ENCODE data around the gene KRCC1. TPM values are rescaled to one million over a fixed set of nuclear protein-coding genes. Genes with fewer than 3 reads are reported as not detected.

The KRCC1 gene
- total RNA-seq, 3 donors from 2014 or later: 37.2 to 41.5 (median 40.7) TPM

DNA sequence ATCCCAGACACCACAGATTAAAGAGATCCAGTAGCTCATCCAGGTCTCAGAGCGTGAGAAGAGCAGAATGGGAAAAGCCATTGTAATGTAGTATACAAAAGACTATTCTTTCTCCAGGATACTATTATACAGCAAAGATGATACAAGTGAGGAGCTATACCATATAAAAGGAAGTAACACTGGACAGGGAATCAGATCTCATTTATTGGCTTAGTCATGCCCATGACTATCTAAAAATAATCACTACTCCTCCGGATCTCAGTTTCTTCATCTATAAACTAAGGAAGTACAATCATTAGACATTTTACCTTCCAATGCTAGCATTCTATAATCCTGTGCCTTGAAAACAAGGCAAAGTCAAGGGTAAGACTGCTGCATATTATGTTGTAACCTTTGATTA lies 19.4 kb downstream of the KRCC1 start:
- Histone ChIP-seq H3K4me3 (no peak overlapping the region), H3K9me3 (no peaks in the 10 kb centered on the region), H3K36me3 (ENCODE audit: low read depth) (no peaks in the 10 kb centered on the region), H3K4me1 (ENCODE audit: low read depth) (no peaks in the 10 kb centered on the region)
- intact Hi-C loops (cut with DNase I, micrococcal nuclease): no loop called here
- no peak for TF ChIP-seq CTCF (IDR thresholded peaks at IDR 0.05)
- DNase-seq: no peak
- peak; percentile 43 for ATAC-seq

DNA sequence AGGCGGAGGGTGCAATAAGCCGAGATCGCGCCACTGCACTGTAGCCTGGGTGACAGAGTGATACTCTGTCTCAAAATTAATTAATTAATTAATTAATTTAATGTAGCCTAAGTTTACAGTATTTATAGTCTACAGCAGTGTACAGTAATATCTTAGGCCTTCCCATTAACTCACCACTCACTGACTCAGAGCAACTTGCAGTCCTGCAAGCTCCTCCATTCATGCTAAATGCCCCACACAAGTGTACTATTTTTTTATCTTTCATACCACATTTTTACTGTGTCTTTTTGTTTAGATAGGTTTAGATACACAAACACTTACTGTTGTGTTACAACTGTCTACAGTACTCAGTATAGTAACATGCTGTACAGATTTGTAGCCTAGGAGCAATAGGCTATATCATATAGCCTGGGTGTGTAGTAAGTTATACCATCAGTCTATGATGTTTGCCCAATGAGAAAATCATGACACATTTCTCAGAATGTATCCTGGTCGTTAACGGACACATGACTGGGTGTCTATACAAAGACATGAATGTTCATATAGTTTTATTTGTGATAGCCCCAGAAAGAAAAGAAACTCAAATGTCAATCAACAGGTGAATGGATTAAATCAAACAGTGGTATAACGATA lies 23.4 kb downstream of the KRCC1 start:
- peak; percentile 71 for ATAC-seq
- Histone ChIP-seq H3K36me3 (ENCODE audit: low read depth) (no peaks in the 10 kb centered on the region), H3K4me3 (no peak overlapping the region), H3K9me3 (no peaks in the 10 kb centered on the region), H3K4me1 (ENCODE audit: low read depth) (no peaks in the 10 kb centered on the region)
- no peak for TF ChIP-seq CTCF (IDR thresholded peaks at IDR 0.05)
- DNase-seq: no peak
- intact Hi-C loops (cut with DNase I, micrococcal nuclease): no loop called here

GRCh38 chr2:88028931-88029330 lies 26.7 kb downstream of the KRCC1 start:
- ATAC-seq (no peak), DNase-seq (no peak)
- Histone ChIP-seq H3K9me3 (no peaks in the 10 kb centered on the region), H3K36me3 (ENCODE audit: low read depth) (no peaks in the 10 kb centered on the region), H3K4me1 (ENCODE audit: low read depth) (no peaks in the 10 kb centered on the region), H3K4me3 (no peak overlapping the region)
- TF ChIP-seq CTCF (IDR thresholded peaks at IDR 0.05): no peak
- intact Hi-C loops (cut with DNase I, micrococcal nuclease): no loop called here

DNA sequence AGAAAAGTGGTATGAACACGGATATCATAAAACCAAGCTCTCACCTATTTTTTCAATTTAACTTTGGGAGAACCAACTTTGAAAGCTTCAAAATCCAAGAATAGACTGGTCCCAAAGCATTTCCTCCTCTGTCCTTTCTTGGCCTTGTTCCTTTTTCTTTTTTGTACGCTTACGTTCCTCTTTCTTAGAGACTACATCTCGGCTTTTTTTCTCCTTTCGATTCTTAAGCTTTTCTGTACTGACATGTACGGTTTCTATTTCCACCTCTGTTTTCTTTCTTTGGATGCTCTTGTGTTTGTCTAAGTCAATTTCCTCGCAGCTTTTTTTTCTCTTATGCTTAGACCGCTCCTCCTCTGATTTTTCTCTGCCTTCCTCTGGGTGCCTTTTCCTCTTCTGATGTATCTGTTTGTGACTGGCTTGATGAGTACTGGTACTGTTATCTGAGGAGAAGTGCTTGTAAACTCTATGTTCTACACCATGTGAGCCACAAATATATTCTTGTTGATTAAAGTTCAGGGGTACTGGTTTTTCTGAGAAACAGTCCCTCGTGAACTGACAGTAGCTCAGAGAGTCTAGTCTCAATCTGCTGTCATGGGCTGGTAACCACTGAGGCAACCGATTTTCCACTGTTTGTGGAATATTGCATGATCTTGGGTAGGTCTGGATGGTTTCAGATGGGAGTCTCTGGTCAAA lies 27.7 kb downstream of the KRCC1 start:
- TF ChIP-seq CTCF (IDR thresholded peaks at IDR 0.05): no peak
- no peaks in the 10 kb centered on the region for H3K36me3 ChIP-seq (ENCODE audit: low read depth)
- ATAC-seq: no peak
- no peak overlapping the region for H3K4me3 ChIP-seq
- H3K9me3 ChIP-seq: no peaks in the 10 kb centered on the region
- DNase-seq: no peak
- intact Hi-C loops (cut with DNase I, micrococcal nuclease): no loop called here
- no peaks in the 10 kb centered on the region for H3K4me1 ChIP-seq (ENCODE audit: low read depth)

DNA sequence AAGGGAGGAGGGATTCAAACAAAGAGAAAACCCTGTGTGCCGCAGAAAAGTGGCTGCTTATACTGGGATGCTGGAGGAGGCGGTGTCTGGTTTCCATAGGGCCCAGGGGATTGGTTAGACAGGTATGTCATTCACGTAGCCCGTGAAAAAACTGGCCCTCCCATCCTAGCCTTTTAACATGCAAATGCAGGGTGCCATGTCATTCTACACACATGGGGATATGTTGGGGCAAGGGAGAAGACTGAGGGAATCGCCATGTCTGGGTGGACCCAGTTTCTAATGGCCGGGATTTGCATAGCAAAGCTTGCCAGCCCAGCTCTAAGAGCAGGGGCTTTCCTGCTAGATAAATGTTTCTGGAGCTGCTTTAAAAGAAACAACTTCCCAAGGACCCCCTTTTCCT lies 31.1 kb downstream of the KRCC1 start:
- no peak for ATAC-seq
- no peaks in the 10 kb centered on the region for H3K9me3 ChIP-seq
- H3K36me3 ChIP-seq (ENCODE audit: low read depth): no peaks in the 10 kb centered on the region
- intact Hi-C loops (cut with DNase I, micrococcal nuclease): no loop called here
- no peaks in the 10 kb centered on the region for H3K4me1 ChIP-seq (ENCODE audit: low read depth)
- DNase-seq: no peak
- no peak overlapping the region for H3K4me3 ChIP-seq
- no peak for TF ChIP-seq CTCF (IDR thresholded peaks at IDR 0.05)
